ENCODE measurements around the gene CYP2A7.
"Not testable (repeated sequence)": the region's sequence is repeated elsewhere in the genome, so short reads cannot be mapped to it uniquely, and the experiment has no call there.

DNA sequence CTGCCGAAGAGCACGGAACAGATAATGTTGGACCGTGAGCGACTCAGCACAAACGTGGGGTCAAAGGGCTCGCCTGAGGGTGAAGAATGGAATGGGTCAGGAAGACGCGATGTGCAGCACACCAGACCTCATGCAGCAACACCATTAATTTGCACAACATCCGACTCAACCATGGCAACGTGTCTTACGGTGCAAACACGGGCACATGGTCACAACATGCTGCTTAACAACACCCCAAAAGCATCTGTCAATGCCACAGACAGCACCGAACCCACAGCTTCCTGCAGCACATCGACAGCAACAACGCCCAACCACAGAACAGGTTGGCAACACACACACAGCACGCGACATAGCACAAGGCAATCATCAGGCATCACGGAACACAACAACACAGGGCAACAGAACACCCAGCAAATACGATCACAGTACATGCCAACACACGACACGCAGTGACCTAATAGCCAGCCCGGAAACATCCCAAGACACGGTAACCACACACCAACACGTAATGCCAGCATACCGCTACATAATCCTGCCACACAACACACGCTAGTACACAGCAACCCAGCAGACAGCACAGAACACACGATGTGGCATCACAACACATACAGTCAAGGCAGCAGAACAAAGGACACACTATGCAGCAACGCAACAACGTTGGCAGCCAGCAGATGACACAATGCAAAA lies 55.2 kb downstream of the CYP2A7 start:
- TF ChIP-seq, protein P1, sequence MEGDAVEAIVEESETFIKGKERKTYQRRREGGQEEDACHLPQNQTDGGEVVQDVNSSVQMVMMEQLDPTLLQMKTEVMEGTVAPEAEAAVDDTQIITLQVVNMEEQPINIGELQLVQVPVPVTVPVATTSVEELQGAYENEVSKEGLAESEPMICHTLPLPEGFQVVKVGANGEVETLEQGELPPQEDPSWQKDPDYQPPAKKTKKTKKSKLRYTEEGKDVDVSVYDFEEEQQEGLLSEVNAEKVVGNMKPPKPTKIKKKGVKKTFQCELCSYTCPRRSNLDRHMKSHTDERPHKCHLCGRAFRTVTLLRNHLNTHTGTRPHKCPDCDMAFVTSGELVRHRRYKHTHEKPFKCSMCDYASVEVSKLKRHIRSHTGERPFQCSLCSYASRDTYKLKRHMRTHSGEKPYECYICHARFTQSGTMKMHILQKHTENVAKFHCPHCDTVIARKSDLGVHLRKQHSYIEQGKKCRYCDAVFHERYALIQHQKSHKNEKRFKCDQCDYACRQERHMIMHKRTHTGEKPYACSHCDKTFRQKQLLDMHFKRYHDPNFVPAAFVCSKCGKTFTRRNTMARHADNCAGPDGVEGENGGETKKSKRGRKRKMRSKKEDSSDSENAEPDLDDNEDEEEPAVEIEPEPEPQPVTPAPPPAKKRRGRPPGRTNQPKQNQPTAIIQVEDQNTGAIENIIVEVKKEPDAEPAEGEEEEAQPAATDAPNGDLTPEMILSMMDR (IDR thresholded peaks at IDR 0.05) = not testable (repeated sequence)
- TF ChIP-seq POLR2A (IDR thresholded peaks at IDR 0.05) = not testable (repeated sequence)
